Adrenal gland (tissue), 5 donors: ENCODE results near the gene ALG14.

Source experiments
- POLR2A ChIP-seq, 2 donors: fragments of 450-650 bp; IDR thresholded peaks; one replicate each; pipeline ENCODE4 v1.6.1; 2017; ENCODE audit warnings: antibody characterized with exemption in 2 of 2, mild to moderate bottlenecking in 2 of 2, moderate library complexity in 1 of 2
- TF ChIP-seq, protein P1 (sequence below), 6 experiments: fragments of 450-650 bp in 4 of 6; fragments of 200-600 bp in 2 of 6; sonication (generic) in 1 of 6; IDR thresholded peaks; 1 replicate in 5 of 6; 2 replicates in 1 of 6; pipeline versions ENCODE4 v1.5.1 to v1.8.0; 2016 to 2021; ENCODE audit warnings: antibody characterized with exemption in 6 of 6, mild to moderate bottlenecking in 2 of 6, moderate library complexity in 1 of 6
- donor health status: DM: no; HTN: no; CAD: no.

DNA sequence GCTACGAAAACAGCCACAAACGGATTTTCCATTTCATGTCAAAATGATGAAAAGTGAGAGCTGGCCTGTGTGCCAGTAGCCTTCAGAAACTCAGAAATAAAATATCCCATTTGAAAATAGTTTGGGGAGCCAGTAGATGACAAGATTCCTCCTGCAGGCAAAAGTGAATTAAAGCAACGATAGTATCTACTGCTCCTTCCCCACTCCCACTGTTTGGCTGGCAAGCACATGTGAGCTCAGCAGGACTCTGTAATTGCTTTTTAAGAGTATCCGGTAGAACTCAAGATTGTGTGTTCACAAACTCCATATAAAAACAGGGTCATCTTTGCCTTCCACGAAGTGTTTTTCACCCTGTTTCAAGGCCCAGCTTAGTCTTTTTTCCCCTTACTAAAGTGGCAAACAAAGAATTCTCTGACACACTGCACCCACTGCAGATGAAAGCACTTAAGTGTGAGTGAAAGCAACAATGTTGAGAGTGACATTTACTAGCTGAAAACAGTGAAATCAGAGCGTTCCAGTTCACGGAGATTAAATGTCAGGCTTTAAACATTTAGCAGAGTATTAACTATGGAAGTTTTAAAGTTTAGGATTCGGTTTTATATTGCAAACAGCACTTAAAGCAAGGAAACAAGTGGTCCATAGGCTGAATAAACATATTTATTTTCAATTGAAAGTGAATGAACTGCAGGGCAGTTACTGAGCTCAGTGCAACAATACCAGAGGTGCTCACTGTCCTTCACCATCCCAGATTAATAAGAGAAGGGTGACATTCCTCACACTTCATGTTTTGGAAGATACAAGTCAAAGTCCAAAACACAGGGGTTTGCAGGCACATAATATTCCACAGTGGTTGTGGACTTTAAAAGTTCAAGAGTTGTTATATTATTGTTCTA lies 70.0 kb downstream of the ALG14 start:
- TF ChIP-seq, protein P1, sequence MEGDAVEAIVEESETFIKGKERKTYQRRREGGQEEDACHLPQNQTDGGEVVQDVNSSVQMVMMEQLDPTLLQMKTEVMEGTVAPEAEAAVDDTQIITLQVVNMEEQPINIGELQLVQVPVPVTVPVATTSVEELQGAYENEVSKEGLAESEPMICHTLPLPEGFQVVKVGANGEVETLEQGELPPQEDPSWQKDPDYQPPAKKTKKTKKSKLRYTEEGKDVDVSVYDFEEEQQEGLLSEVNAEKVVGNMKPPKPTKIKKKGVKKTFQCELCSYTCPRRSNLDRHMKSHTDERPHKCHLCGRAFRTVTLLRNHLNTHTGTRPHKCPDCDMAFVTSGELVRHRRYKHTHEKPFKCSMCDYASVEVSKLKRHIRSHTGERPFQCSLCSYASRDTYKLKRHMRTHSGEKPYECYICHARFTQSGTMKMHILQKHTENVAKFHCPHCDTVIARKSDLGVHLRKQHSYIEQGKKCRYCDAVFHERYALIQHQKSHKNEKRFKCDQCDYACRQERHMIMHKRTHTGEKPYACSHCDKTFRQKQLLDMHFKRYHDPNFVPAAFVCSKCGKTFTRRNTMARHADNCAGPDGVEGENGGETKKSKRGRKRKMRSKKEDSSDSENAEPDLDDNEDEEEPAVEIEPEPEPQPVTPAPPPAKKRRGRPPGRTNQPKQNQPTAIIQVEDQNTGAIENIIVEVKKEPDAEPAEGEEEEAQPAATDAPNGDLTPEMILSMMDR (IDR thresholded peaks at IDR 0.05): no peak
- TF ChIP-seq POLR2A (IDR thresholded peaks at IDR 0.05): peak in 1 of 2 donors; percentile 22
